K562 (cell line): Measurements from ENCODE around the gene ZNF516. TPM values are rescaled to one million over a fixed set of nuclear protein-coding genes. Genes with fewer than 3 reads are reported as not detected.

Experiments
- ATAC-seq: fragments of 200-7000 bp; cut with Tn5 transposase; 3 replicates; pipeline ENCODE4 v1.9.1; 2020; ENCODE audit warnings: moderate library complexity
- BruUV-seq: library from RNA; stranded (reverse); fragments of 400-500 nt; replicated peaks from 2 replicates; lab custom pipeline; 2021; lab: Mats Ljungman, UMichigan
- CTCF ChIA-PET: fragments of 300-600 bp; formaldehyde crosslinking; extraction: SDS; loops from one replicate; lab custom pipeline; 2021; ENCODE audit warnings: low intra/inter-chr PET ratio; lab: Yijun Ruan, JAX
- POLR2A ChIA-PET: fragments of 300-600, 350-650 bp; sonication (Branson Sonifier 250); formaldehyde crosslinking; extraction: SDS; loops from one replicate; lab custom pipeline; 2021; ENCODE audit warnings: antibody characterized with exemption, inconsistent platforms; lab: Yijun Ruan, JAX
- DNase-seq, 4 experiments: peaks; one replicate each; pipeline versions ENCODE4 v3.0.0 to v3.0.0-alpha.2; 2011 to 2018; ENCODE audit warnings: low spot score in 3 of 4, mixed read lengths in 3 of 4; ENCODE audit errors: extremely low read depth in 1 of 4
- FAIRE-seq: peaks from 2 replicates; lab custom pipeline; 2011; peaks lifted over from hg19 to GRCh38; lab: Jason Lieb, UNC
- H2AFZ ChIP-seq: 2 replicates; pipeline ENCODE4 v1.6.0; 2011; ENCODE audit warnings: low read depth, low read length, control low read depth, inconsistent platforms
- H3K27ac ChIP-seq: fragments of 200-600 bp; 3 replicates; pipeline ENCODE4 v1.8.0; 2011; ENCODE audit warnings: low read depth, mild to moderate bottlenecking, control low read depth, inconsistent platforms, low read length, moderate library complexity, mixed read lengths; ENCODE audit errors: extremely low read depth
- H3K27me3 ChIP-seq, 2 experiments: fragments of 300-600 bp in 1 of 2; 2 replicates in 1 of 2; 3 replicates in 1 of 2; pipeline versions ENCODE4 v1.6.0 to v1.8.0; 2011; ENCODE audit warnings: inconsistent platforms in 2 of 2, low read length in 2 of 2, mild to moderate bottlenecking in 1 of 2, mixed read lengths in 1 of 2, moderate library complexity in 1 of 2; ENCODE audit not compliant: control insufficient read depth in 2 of 2, insufficient read depth in 2 of 2
- H3K36me3 ChIP-seq: fragments of 300-600 bp; 3 replicates; pipeline ENCODE4 v1.8.0; 2011; ENCODE audit warnings: mild to moderate bottlenecking, low read length, inconsistent platforms; ENCODE audit not compliant: control insufficient read depth, insufficient read depth
- H3K4me1 ChIP-seq, 2 experiments: fragments of 200-600 bp in 1 of 2; replicated peaks in 1 of 2; 2 replicates in 1 of 2; 3 replicates in 1 of 2; pipeline versions ENCODE4 v1.5.1 to v1.8.0; 2011; ENCODE audit warnings: inconsistent platforms in 2 of 2, low read length in 2 of 2, mild to moderate bottlenecking in 1 of 2, mixed read lengths in 1 of 2, moderate library complexity in 1 of 2; ENCODE audit not compliant: control insufficient read depth in 2 of 2, insufficient read depth in 2 of 2
- H3K4me2 ChIP-seq: 2 replicates; pipeline ENCODE4 v1.6.1; 2011; ENCODE audit warnings: low read length, control low read depth, inconsistent platforms, mixed read lengths; ENCODE audit not compliant: insufficient read depth
- H3K4me3 ChIP-seq: fragments of 200-600 bp; sonication (generic), shearing (Covaris generic); 2 replicates; pipeline ENCODE4 v1.5.1; 2016; ENCODE audit warnings: control low read depth, inconsistent platforms
- H3K79me2 ChIP-seq: fragments of 200-600 bp; 3 replicates; pipeline ENCODE4 v1.8.0; 2011; ENCODE audit warnings: low read length, inconsistent platforms; ENCODE audit not compliant: control insufficient read depth, insufficient read depth
- H3K9ac ChIP-seq, 2 experiments: 2 replicates each; pipeline versions ENCODE4 v1.6.0 to v1.6.1; 2011; ENCODE audit warnings: low read depth in 2 of 2, low read length in 2 of 2, control low read depth in 1 of 2, inconsistent platforms in 1 of 2, mild to moderate bottlenecking in 1 of 2, mixed read lengths in 1 of 2; ENCODE audit not compliant: insufficient read depth in 1 of 2
- H3K9me1 ChIP-seq: one replicate; pipeline ENCODE4 v1.6.0; 2011; ENCODE audit warnings: inconsistent platforms, mild to moderate bottlenecking, low read length, moderate library complexity; ENCODE audit not compliant: control insufficient read depth, insufficient read depth
- H3K9me3 ChIP-seq: replicated peaks from 2 replicates; pipeline ENCODE4 v1.5.1; 2011; ENCODE audit warnings: low read depth, low read length, inconsistent platforms; ENCODE audit not compliant: control insufficient read depth, insufficient read depth
- H4K20me1 ChIP-seq: replicated peaks from 2 replicates; pipeline ENCODE4 v1.6.1; 2011; ENCODE audit warnings: low read length, inconsistent platforms, mixed read lengths; ENCODE audit not compliant: control insufficient read depth, insufficient read depth
- BCLAF1 ChIP-seq, 2 experiments: fragments of 450-650 bp in 1 of 2; IDR thresholded peaks; 2 replicates each; pipeline ENCODE4 v1.6.1; 2011 to 2017; ENCODE audit warnings: low read depth in 2 of 2, antibody characterized with exemption in 1 of 2, borderline replicate concordance in 1 of 2, low read length in 1 of 2, mild to moderate bottlenecking in 1 of 2, mixed read lengths in 1 of 2; ENCODE audit not compliant: control insufficient read depth in 1 of 2
- BRD9 ChIP-seq: fragments of 450-650 bp; IDR thresholded peaks from 2 replicates; pipeline ENCODE4 v1.6.1; 2018; ENCODE audit warnings: low read depth; ENCODE audit not compliant: partially characterized antibody
- CGGBP1 ChIP-seq: fragments of 250-450 bp; sonication (Bioruptor Pico); IDR thresholded peaks from 2 replicates; pipeline ENCODE4 v1.9.0; 2021; ENCODE audit warnings: mild to moderate bottlenecking
- CHCHD3 ChIP-seq: fragments of 250-450 bp; sonication (Bioruptor Pico); IDR thresholded peaks from 2 replicates; pipeline ENCODE4 v2.1.2; 2022; ENCODE audit warnings: mild to moderate bottlenecking
- ERF ChIP-seq: fragments of 450-650 bp; formaldehyde crosslinking; IDR thresholded peaks from 2 replicates; pipeline ENCODE4 v1.4.0; 2020; ENCODE audit warnings: mild to moderate bottlenecking, mixed read lengths
- ETV6 ChIP-seq, 3 experiments: fragments of 150-350 bp in 1 of 3; sonication (generic) in 1 of 3; formaldehyde crosslinking in 1 of 3; IDR thresholded peaks; 2 replicates each; pipeline versions ENCODE4 v1.6.1 to v1.8.0; 2014 to 2022; ENCODE audit warnings: borderline replicate concordance in 2 of 3, low read depth in 2 of 3, antibody characterized with exemption in 1 of 3, low read length in 1 of 3, mild to moderate bottlenecking in 1 of 3, missing genetic modification reagents in 1 of 3
- KLF16 ChIP-seq: IDR thresholded peaks from 2 replicates; pipeline ENCODE4 v1.6.1; 2016; ENCODE audit warnings: antibody characterized with exemption
- MYBL2 ChIP-seq, 2 experiments: fragments of 450-650 bp in 1 of 2; sonication (generic) in 1 of 2; formaldehyde crosslinking in 1 of 2; IDR thresholded peaks; 2 replicates each; pipeline versions ENCODE4 v1.6.1 to v1.8.1; 2017 to 2022; ENCODE audit warnings: borderline replicate concordance in 1 of 2, inconsistent platforms in 1 of 2, low read depth in 1 of 2, mild to moderate bottlenecking in 1 of 2, missing genetic modification reagents in 1 of 2, moderate library complexity in 1 of 2
- NCOR1 ChIP-seq: fragments of 450-650 bp; IDR thresholded peaks from 2 replicates; pipeline ENCODE4 v1.6.1; 2016; ENCODE audit warnings: mild to moderate bottlenecking, moderate library complexity
- POLR3G ChIP-seq: IDR thresholded peaks from 2 replicates; pipeline ENCODE4 v1.6.1; 2011; ENCODE audit not compliant: insufficient read length, insufficient replicate concordance; ENCODE audit errors: extremely low read depth
- PYGO2 ChIP-seq: fragments of 450-650 bp; IDR thresholded peaks from 2 replicates; pipeline ENCODE4 v1.6.1; 2016; ENCODE audit warnings: mild to moderate bottlenecking, missing genetic modification characterization, moderate library complexity, missing compliant biosample characterization
- RB1 ChIP-seq: fragments of 450-650 bp; IDR thresholded peaks from 2 replicates; pipeline ENCODE4 v1.6.1; 2017; ENCODE audit warnings: low read depth, mild to moderate bottlenecking
- STAG1 ChIP-seq: sonication (generic); formaldehyde crosslinking; IDR thresholded peaks from 2 replicates; pipeline ENCODE4 v1.5.0; 2020; ENCODE audit warnings: missing genetic modification reagents, borderline replicate concordance
- TAF1 ChIP-seq: IDR thresholded peaks from 2 replicates; pipeline ENCODE4 v1.6.1; 2011; ENCODE audit warnings: mild to moderate bottlenecking, low read length, moderate library complexity; ENCODE audit not compliant: insufficient read depth, control insufficient read depth, severe bottlenecking; ENCODE audit errors: extremely low read depth
- ZFP1 ChIP-seq: fragments of 450-650 bp; formaldehyde crosslinking; IDR thresholded peaks from 2 replicates; pipeline ENCODE4 v1.4.0; 2020; ENCODE audit warnings: mild to moderate bottlenecking, mixed read lengths
- ZNF140 ChIP-seq: fragments of 250-450 bp; sonication (Bioruptor Pico); IDR thresholded peaks from 2 replicates; pipeline ENCODE4 v1.8.0; 2021; ENCODE audit warnings: moderate library complexity, mild to moderate bottlenecking, inconsistent platforms
- ZNF174 ChIP-seq: fragments of 250-450 bp; sonication (Bioruptor Pico); IDR thresholded peaks from 2 replicates; pipeline ENCODE4 v1.4.0; 2020; ENCODE audit warnings: mild to moderate bottlenecking
- WGBS: fragments of 100-300 bp; shearing (Covaris generic); methylation state at CpG from one replicate; pipeline ENCODE4 v1.1.6; 2016; ENCODE audit warnings: low coverage, mixed read lengths; ENCODE audit not compliant: insufficient coverage; ENCODE audit errors: missing lambda C conversion rate; 5-methylcytosine and 5-hydroxymethylcytosine counted together
- in situ Hi-C: fragments of 300-500 bp; cut with MboI; formaldehyde crosslinking; loops from 4 replicates; pipeline ENCODE4 v1.15.0; 2018; ENCODE audit warnings: inconsistent platforms, mixed read lengths
- intact Hi-C: fragments of 100-400 bp; cut with micrococcal nuclease; formaldehyde crosslinking; loops from 2 replicates; pipeline ENCODE4 v1.14.2; 2022
- polyA plus RNA-seq, 8 experiments: library from polyadenylated mRNA; depleted of rRNA in 4 of 8; stranded (reverse) in 5 of 8; unstranded in 3 of 8; fragments of >200 nt; fragmentation: Nextera tagmentation in 2 of 8; fragmentation: Illumina TruSeq in 1 of 8; extraction: Ambion mirVana in 2 of 8; extraction: Trizol in 1 of 8; gene quantifications; 2 replicates each; pipeline versions ENCODE4 v1.2.1 to v1.2.3, GENCODE V29; 2011 to 2014; ENCODE audit warnings: inconsistent platforms in 1 of 8, missing spikeins in 1 of 8
- total RNA-seq, 7 experiments: library from RNA; depleted of rRNA in 6 of 7; stranded (reverse); fragments of >200 nt in 6 of 7; fragmentation: Illumina TruSeq in 2 of 7; extraction: Trizol in 2 of 7; gene quantifications; 2 replicates each; pipeline versions ENCODE4 v1.2.1 to v1.2.3, GENCODE V29; 2011 to 2021; ENCODE audit warnings: low replicate concordance in 1 of 7

The ZNF516 gene
- total and polyA plus RNA-seq, 9 of the 15 experiments (the other 6 are each of a cell fraction or from before 2014, with no cell fraction given), result 0.04 to 0.20 (median 0.08) TPM; not detected in 3

- Histone ChIP-seq H3K27ac (no peak overlapping the region), H3K4me1 (no peaks in the 10 kb centered on the region)
- FAIRE-seq (no peak), DNase-seq (no peak), ATAC-seq (no peak)
- ChIA-PET CTCF (no interaction called here), POLR2A (no interaction called here)
- WGBS, result 2% methylated on average over 11 of the region's 11 CpGs
- intact Hi-C loops, result no loop called here
- no peak for TF ChIP-seq ZFP1 (CRISPR knock-in tag)
- TF ChIP-seq NCOR1, result no peak
- no peak for TF ChIP-seq ERF
- no peak for TF ChIP-seq STAG1 (CRISPR knock-in tag)
- TF ChIP-seq RB1, result no peak
- no peak for TF ChIP-seq ZNF140 (CRISPR knock-in tag)
- no peak for TF ChIP-seq ETV6 (IDR thresholded peaks at IDR 0.05; ENCODE audit: borderline replicate concordance in 1 of 2, low read depth in 2 of 2, low read length in 1 of 2)
- no peak for TF ChIP-seq ETV6 (CRISPR knock-in tag; IDR thresholded peaks at IDR 0.05; ENCODE audit: borderline replicate concordance)
- no peak for TF ChIP-seq BRD9
- no peak for TF ChIP-seq CHCHD3
- TF ChIP-seq KLF16, result no peak
- no peak for TF ChIP-seq CGGBP1 (CRISPR knock-in tag)
- TF ChIP-seq POLR3G, result no peak
- no peak for TF ChIP-seq BCLAF1 (IDR thresholded peaks at IDR 0.05; ENCODE audit: borderline replicate concordance in 1 of 2, control insufficient read depth in 1 of 2, low read depth in 2 of 2, low read length in 1 of 2)
- no peak for TF ChIP-seq ZNF174
- TF ChIP-seq PYGO2 (tag), result no peak
- no peak for TF ChIP-seq TAF1
- TF ChIP-seq MYBL2 (IDR thresholded peaks at IDR 0.05; ENCODE audit: low read depth), result no peak
- TF ChIP-seq MYBL2 (CRISPR knock-in tag; IDR thresholded peaks at IDR 0.05; ENCODE audit: borderline replicate concordance), result no peak
- TF ChIP-seq, all 486 proteins: peak for 0
- H3K4me2 ChIP-seq, result no peak overlapping the region
- H3K9me3 ChIP-seq, result no peaks in the 10 kb centered on the region
- H3K4me3 ChIP-seq, result no peak overlapping the region
- H3K27me3 ChIP-seq, result peaks cover 0 to 22% of the 10 kb centered on the region in 2 experiments; a peak in 3 of 5 replicates
- no peaks in the 10 kb centered on the region for H3K36me3 ChIP-seq
- in situ Hi-C loops, result no loop called here
- no TSS peak for BruUV-seq
- H2AFZ ChIP-seq, result no peak overlapping the region
- no peaks in the 10 kb centered on the region for H3K79me2 ChIP-seq
- H3K9me1 ChIP-seq, result no peaks in the 10 kb centered on the region
- no peaks in the 10 kb centered on the region for H4K20me1 ChIP-seq
- no peak overlapping the region for H3K9ac ChIP-seq
Observed at GRCh38 chr18:76410660-76411417, 84.2 kb downstream of the ZNF516 start.
